ENCODE results near the gene TM4SF18. TPM values are rescaled to one million over a fixed set of nuclear protein-coding genes. Genes with fewer than 3 reads are reported as not detected.

Gene TM4SF18
- total RNA-seq, 1 donor from 2014 or later, result 1.4 TPM

- DNase-seq (ENCODE audit: low spot score), result no peak
- ATAC-seq, result no peak
Measured at GRCh38 chr3:149331396-149331795, 2.0 kb downstream of the TM4SF18 start.

- no peak for DNase-seq (ENCODE audit: low spot score)
- ATAC-seq, result no peak
Measured at GRCh38 chr3:149330609-149331331, 2.7 kb downstream of the TM4SF18 start.

- DNase-seq (ENCODE audit: low spot score), result no peak
- no peak for ATAC-seq
Measured at GRCh38 chr3:149327156-149327555, 6.3 kb downstream of the TM4SF18 start.

- no peak for DNase-seq (ENCODE audit: low spot score)
- peak; percentile 73 for ATAC-seq
Measured at GRCh38 chr3:149325581-149325980, 7.9 kb downstream of the TM4SF18 start.

GRCh38 chr3:149324332-149324731 lies 9.1 kb downstream of the TM4SF18 start:
- DNase-seq (ENCODE audit: low spot score), result no peak

GRCh38 chr3:149321640-149322039 lies 11.8 kb downstream of the TM4SF18 start:
- ATAC-seq (no peak), DNase-seq (ENCODE audit: low spot score) (no peak)

More at GRCh38 chr3:149324332-149324731, 9.1 kb downstream of the TM4SF18 start:
- ATAC-seq, result no peak

GRCh38 chr3:149321136-149321535 lies 12.3 kb downstream of the TM4SF18 start:
- ATAC-seq, result no peak

GRCh38 chr3:149319750-149320149 lies 13.7 kb downstream of the TM4SF18 start:
- no peak for ATAC-seq

More at GRCh38 chr3:149321136-149321535, 12.3 kb downstream of the TM4SF18 start:
- DNase-seq (ENCODE audit: low spot score), result no peak

GRCh38 chr3:149317072-149317471 lies 16.4 kb downstream of the TM4SF18 start:
- no peak for DNase-seq (ENCODE audit: low spot score)
- ATAC-seq, result no peak

More at GRCh38 chr3:149319750-149320149, 13.7 kb downstream of the TM4SF18 start:
- no peak for DNase-seq (ENCODE audit: low spot score)

GRCh38 chr3:149316437-149316836 lies 17.0 kb downstream of the TM4SF18 start:
- no peak for ATAC-seq
- no peak for DNase-seq (ENCODE audit: low spot score)

GRCh38 chr3:149315694-149316093 lies 17.7 kb downstream of the TM4SF18 start:
- ATAC-seq (no peak), DNase-seq (ENCODE audit: low spot score) (no peak)

- DNase-seq (ENCODE audit: low spot score), result no peak
- peak; percentile 70 for ATAC-seq
Measured at GRCh38 chr3:149314807-149315578, 18.4 kb downstream of the TM4SF18 start.

- ATAC-seq, result no peak
- DNase-seq (ENCODE audit: low spot score), result no peak
Measured at GRCh38 chr3:149313542-149313941, 19.9 kb downstream of the TM4SF18 start.

GRCh38 chr3:149310796-149311534 lies 22.5 kb downstream of the TM4SF18 start:
- DNase-seq (ENCODE audit: low spot score), result no peak
- no peak for ATAC-seq

- no peak for DNase-seq (ENCODE audit: low spot score)
- ATAC-seq, result no peak
Measured at GRCh38 chr3:149307435-149307783, 26.0 kb downstream of the TM4SF18 start.

- no peak for DNase-seq (ENCODE audit: low spot score)
- no peak for ATAC-seq
Measured at GRCh38 chr3:149306751-149307434, 26.5 kb downstream of the TM4SF18 start.

- ATAC-seq, result no peak
- DNase-seq (ENCODE audit: low spot score), result no peak
Measured at GRCh38 chr3:149305376-149305775, 28.1 kb downstream of the TM4SF18 start.

GRCh38 chr3:149299938-149300801 lies 33.3 kb downstream of the TM4SF18 start:
- peak; percentile 77 for ATAC-seq

GRCh38 chr3:149296972-149297371 lies 36.5 kb downstream of the TM4SF18 start:
- DNase-seq (ENCODE audit: low spot score) (no peak), ATAC-seq (no peak)

More at GRCh38 chr3:149299938-149300801, 33.3 kb downstream of the TM4SF18 start:
- no peak for DNase-seq (ENCODE audit: low spot score)

GRCh38 chr3:149292666-149293065 lies 40.8 kb downstream of the TM4SF18 start:
- no peak for DNase-seq (ENCODE audit: low spot score)
- ATAC-seq, result no peak
